HG02973 (cell line): ENCODE results near the gene FNDC11.
A peak's percentile ranks its signal among the peaks of the same experiment; 100 is the strongest.

Source experiments
- ATAC-seq: cut with Tn5 transposase; IDR thresholded peaks from one replicate; pipeline ENCODE4 v1.9.1; 2021; ENCODE audit warnings: moderate library complexity; ENCODE audit not compliant: unreplicated experiment

The FNDC11 gene

DNA sequence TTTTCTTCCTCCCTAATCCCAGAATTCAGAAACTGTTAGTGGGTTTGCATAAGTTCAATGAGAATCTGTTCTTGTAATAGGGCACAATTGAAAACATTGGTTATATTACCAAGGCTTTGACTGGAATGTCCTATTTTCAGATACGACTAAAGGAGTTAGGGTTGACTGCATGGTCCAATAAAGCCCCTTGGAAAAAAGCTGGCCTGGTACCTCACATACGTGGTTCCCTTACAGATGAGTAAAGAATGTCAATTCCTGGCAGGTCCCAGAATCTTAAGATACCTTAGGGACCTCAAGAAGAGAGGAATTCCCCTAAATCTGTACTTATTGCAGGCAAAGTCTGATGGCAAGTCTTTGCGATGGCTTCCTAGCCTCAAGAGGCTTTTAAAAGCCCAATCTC lies 28.8 kb upstream of the FNDC11 start:
- ATAC-seq: no peak

DNA sequence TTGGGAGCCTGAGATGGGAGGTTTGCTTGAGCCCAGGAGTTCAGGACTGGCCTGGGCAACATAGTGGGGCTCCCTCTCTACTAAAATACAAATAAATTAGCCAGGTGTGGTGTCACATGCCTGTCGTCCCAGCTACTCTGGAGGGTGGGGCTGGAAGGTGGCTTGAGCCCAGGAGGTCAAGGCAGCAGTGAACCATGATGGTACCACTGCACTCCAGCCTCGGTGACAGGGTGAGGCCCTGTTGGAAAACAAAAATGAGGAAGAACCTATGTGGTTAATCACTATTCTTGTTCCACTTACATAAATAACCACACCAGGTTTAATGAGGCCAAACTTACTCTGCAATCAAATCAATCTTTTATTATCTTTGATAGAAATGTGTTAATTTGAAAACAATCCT lies 28.0 kb upstream of the FNDC11 start:
- no peak for ATAC-seq

- no peak for ATAC-seq
Observed at GRCh38 chr20:63527184-63527583, 26.8 kb upstream of the FNDC11 start.

GRCh38 chr20:63529180-63529860 lies 24.6 kb upstream of the FNDC11 start:
- ATAC-seq: no peak

GRCh38 chr20:63529861-63530787 lies 23.8 kb upstream of the FNDC11 start:
- no peak for ATAC-seq

GRCh38 chr20:63530788-63531160 lies 23.2 kb upstream of the FNDC11 start:
- no peak for ATAC-seq

- ATAC-seq: no peak
Observed at GRCh38 chr20:63531686-63532448, 22.1 kb upstream of the FNDC11 start.

GRCh38 chr20:63532449-63532971 lies 21.4 kb upstream of the FNDC11 start:
- no peak for ATAC-seq

GRCh38 chr20:63533388-63533787 lies 20.6 kb upstream of the FNDC11 start:
- no peak for ATAC-seq

DNA sequence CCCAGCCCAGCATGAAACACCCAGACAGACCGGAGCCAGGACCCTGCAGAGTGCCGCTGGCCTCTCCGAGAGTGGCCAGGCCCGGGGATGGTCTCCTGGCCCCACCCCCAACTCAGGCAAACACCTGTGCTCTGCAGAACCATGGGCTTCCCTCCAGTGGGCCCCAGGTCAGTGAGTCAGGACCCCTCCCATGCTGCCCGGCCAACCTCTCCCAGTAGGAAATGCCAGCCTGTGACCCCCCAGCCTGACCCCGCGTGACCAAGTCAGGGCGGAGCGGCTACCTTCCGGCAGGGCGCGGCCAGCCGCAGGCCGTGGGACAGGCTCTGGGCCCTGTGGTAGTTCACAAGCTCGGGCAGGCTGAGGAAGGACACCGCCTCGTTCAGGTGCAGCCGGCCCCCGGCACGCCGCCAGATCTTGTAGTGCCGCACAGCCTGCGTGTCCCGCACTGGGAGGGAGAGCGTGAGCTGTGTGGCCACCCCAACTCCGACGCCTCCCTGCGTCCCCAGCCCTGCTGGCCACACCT lies 20.0 kb upstream of the FNDC11 start:
- ATAC-seq: no peak

- ATAC-seq: no peak
Observed at GRCh38 chr20:63534427-63534830, 19.5 kb upstream of the FNDC11 start.

DNA sequence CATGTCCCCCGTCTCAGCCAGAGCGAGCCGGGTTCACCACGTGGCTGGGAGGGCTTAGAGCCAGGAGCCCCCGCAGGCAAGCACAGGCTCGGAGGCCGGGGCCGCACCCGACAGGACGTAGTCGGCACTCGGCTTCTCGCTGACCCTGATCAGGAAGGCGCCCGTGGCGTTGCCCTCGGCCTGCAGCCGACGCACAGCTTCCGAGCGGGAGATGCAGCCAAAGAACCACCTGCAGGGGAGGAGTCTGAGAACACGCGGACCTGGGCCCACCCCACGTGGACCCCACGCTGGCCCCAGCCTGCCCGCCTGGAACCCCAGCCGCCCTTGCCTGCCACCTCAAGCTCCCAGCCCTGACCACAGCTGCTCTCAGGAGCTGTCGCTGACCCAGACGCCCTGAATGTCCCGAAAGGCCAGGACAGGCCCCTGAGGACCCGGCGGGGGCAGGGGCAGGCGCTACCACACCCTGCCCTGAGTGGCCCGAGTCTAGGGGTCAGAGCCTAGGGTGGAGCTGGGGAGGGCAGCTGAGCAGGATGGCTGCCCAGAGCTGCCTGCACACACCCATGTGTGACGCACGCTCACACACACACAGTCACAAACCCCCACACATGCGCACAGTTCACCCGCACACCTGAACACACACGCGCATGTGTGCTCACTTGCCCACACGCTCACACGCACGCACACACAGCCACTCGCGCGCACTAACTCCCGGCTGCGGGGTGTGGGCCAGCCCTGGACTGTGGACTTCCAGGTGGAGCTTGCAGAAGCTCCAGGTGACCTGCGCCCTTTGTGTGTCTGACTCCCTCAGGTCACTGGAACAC lies 18.9 kb upstream of the FNDC11 start:
- no peak for ATAC-seq

- no peak for ATAC-seq
Observed at GRCh38 chr20:63536241-63536977, 17.6 kb upstream of the FNDC11 start.

GRCh38 chr20:63536997-63537524 lies 16.9 kb upstream of the FNDC11 start, which contains the start of gene PTK6:
PTK6 (minus strand) TSS chr20:63537376; CDS start chr20:63537314, 62 bp downstream.
- no peak for ATAC-seq

- ATAC-seq: peak; percentile 72
Observed at GRCh38 chr20:63537525-63538203, 16.3 kb upstream of the FNDC11 start.

DNA sequence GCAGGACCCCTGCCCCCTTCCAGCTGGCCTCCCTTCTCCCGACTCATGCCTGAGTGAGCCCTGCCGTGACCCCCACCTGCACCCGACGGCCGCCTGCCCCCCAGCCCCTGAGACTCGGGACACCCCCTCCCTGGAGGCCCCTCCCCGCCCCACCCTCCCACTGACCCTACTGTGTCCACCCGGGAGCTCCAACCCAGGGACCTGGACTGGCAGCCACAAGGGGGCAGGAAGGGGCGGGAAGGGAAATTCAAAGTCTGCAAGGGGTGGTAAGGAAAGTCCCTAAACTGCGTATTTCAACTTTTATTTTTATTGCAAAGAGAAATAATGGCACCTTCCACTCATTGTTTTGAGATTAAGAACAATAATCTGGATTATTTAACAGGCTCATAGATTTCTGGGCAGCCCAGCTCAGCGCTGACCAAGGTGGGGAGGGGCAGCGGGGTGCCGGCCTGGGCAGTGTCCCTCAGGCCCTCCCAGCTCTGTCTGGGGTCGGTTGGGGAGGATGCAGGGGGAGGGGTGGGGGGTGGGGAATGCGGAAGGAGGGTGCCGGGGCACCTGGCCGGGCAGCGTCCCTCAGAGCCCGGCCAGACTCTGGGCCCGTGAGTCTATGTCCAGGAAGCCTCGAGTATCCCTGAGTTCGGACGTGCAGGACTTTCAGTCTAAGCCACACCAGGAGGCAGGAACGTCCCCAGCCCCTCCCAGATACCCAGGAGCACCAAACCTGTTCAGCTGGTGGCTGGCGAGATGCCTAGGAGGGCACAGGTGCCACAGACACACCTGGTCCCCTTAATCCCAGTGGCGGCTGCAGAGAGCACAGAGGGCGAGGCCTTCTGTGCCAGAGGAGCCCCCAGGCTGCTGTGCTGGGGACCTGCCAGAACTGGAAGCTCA lies 15.5 kb upstream of the FNDC11 start:
- no peak for ATAC-seq

GRCh38 chr20:63539092-63539430 lies 14.9 kb upstream of the FNDC11 start:
- no peak for ATAC-seq
